GM10266 (cell line): ENCODE results near the gene TMEM240.

Experiments used
- DNase-seq: peaks from one replicate; pipeline ENCODE4 v3.0.0; 2012; ENCODE audit errors: extremely low spot score
- TF ChIP-seq, protein P1 (sequence below): IDR thresholded peaks from 2 replicates; pipeline ENCODE4 v1.5.1; 2012; ENCODE audit warnings: mild to moderate bottlenecking, low read depth; ENCODE audit not compliant: control insufficient read depth, insufficient read depth; ENCODE audit errors: missing control alignments

TMEM240 gene

DNA sequence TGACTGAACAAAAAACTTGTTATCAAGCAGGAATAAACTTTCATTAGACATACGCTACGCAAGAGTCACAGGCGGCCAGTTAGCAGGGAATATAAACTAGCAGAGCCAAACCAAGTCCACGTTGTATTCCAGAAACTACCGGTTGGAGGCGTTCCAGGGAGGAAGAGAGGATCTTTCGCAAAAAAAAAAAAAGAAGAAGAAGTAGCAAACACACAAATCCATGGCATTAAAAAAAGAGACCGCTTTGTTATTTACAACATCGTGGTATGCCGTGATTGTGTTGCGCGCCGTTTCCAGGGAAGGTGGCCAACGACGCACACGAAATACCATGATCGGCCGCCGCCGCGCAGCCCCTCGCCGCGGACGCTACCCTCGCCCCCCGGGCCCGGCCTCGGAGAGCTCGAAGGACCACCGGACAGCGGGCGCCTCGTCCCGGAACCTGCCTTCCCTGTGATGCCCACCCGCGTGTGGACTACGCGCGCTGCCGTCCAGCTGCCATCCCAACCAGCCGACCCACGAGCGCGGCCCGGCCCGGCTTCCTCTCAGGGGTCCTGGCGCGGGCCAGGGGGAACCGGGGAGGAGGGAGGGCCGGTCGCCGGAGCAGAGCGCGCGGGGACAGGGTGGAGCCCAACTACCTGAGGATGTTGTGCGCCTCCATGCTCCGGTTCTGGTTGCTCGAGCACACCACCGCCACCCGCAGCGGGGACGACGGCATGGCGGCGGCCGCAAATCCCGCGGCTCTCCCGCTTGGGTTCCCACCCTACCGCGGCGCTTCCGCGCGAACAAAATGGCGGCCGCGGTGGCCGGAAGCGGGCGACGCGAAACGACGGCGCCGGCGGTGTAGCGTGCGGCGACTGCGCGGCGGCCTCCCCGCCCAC lies 33.7 kb upstream of the TMEM240 start:
- TF ChIP-seq, protein P1, sequence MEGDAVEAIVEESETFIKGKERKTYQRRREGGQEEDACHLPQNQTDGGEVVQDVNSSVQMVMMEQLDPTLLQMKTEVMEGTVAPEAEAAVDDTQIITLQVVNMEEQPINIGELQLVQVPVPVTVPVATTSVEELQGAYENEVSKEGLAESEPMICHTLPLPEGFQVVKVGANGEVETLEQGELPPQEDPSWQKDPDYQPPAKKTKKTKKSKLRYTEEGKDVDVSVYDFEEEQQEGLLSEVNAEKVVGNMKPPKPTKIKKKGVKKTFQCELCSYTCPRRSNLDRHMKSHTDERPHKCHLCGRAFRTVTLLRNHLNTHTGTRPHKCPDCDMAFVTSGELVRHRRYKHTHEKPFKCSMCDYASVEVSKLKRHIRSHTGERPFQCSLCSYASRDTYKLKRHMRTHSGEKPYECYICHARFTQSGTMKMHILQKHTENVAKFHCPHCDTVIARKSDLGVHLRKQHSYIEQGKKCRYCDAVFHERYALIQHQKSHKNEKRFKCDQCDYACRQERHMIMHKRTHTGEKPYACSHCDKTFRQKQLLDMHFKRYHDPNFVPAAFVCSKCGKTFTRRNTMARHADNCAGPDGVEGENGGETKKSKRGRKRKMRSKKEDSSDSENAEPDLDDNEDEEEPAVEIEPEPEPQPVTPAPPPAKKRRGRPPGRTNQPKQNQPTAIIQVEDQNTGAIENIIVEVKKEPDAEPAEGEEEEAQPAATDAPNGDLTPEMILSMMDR: no peak
- DNase-seq: peak; percentile 92

DNA sequence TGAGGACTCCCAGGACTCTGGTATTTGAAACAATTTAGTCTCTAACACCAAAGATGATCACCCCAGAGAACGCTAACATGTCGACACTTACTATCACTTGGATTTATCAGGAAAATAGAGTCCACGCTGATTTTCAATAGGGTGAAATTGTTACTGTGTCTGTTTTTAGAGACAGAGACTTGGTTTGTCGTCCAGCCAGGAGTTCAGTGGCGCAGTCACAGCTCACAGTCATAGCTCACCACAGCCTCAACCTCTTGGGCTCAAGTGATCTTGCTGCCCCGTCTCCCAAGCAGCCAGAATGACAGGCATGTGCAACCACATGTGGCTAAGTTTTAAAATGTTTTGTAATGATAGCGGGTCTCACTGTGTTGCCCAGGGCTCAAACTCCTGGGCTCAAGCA lies 28.9 kb upstream of the TMEM240 start:
- no peak for DNase-seq
- TF ChIP-seq, protein P1: no peak

DNA sequence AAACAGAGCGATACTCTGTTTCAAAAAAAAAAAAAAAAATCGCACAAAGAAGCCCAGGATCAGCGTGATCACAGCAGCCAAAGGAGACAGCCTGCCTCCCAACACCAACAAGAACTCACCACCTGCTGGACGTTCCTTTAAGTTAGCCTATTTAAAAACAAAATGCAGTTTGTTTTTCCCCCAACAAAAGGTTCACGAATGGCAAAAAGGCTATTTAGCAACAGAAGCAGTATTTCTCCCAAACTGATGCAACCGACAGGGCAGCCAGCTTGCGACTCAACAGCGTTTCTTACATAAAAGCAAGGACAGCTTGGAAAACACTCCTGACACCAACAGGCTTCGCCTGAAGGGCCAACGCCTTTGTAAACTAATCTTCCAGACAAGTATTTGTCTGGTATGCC lies 27.5 kb upstream of the TMEM240 start:
- DNase-seq: no peak
- TF ChIP-seq, protein P1: no peak

DNA sequence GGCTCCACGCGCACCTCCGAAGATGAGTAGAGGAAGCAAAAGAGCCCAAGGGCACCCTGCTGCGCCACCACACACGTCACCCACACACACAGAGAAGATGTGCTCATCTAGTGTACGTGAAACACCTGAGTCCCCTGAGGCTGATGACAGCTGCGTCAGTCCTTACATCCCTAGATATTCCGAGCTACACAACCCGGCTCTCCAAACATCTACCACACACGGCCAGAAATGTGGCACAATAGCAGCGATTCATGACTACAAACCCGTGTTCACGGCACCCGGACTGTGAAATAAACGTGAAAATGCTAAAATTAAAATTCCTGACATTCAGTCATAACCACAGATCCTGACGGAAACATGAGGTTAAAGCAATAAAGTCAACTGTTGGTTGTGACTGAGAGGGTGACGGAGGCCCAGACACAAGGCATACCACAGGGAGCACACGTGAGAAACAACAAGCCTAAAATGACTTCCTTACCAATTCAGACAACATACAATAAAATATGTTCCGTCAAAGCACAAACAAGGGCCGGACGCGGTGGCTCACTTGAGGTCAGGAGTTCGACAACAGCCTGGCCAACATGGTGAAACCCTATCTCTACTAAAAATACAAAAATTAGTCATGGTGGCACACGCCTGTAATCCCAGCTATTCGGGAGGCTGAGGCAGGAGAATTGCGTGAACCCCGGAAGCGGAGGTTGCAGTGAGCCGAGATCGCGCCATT lies 26.9 kb upstream of the TMEM240 start:
- DNase-seq: no peak
- TF ChIP-seq, protein P1: no peak

DNA sequence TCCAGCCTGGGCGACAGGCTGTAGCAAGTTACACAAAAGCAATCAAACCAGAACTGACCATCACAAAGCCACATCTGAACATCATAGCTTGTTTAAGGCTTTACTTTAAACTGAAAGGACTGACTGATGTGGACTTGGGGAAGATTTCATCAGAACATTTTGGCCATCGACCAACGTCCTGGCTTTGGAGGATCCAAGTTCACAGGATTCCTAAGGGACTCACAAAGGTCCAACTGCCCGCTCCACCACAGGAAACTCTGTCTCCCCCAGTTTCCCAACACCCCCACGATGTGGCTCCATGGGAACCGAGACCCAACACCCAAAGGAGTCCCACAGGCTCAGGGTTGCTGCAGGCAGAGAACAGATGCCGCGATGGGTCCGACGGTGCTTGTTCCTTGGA lies 24.9 kb upstream of the TMEM240 start:
- TF ChIP-seq, protein P1: no peak
- no peak for DNase-seq

DNA sequence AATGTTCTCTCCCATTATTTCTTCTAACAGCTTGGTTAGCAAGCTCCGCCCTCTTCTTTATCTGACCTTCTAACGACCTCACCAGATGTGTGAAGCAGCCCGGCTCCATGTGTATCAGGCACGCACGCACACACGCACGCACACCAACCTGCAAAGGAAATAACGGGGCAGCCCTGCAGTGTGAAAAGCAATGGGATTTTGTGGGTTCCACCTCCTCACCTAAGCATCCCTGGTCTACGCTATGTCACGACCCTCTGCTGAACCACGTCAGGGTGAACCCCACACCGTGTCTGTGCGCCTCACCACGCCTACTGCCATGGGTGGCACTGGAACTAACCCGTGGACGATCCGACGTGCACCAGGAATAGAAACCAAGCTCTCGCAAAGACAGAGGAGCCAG lies 23.8 kb upstream of the TMEM240 start:
- no peak for DNase-seq
- TF ChIP-seq, protein P1: no peak

DNA sequence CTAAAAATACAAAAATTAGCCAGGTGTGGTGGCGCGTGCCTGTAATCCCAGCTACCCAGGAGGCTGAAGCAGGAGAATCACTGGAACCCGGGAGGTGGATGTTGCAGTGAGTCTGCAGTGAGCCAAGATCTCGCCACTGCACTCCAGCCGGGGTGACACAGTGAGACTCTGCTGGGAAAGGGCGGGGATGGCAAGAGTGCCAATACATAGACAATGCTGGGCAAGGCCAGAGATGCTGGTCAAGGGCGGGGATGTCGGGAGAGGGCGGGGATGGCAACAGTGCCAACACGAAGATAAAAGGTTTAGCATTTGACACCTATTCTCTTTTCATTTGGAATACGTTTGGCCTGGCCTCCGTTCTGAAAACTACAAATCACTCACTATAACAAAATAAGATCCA lies 23.3 kb upstream of the TMEM240 start:
- DNase-seq: no peak
- TF ChIP-seq, protein P1: no peak
